Parathyroid adenoma (tissue), 2 donors: ENCODE results near the gene ZNF580.

Source experiments
- H2AFZ ChIP-seq: fragments of 300-600 bp; sonication (generic); one replicate; pipeline ENCODE4 v1.7.0; 2017; ENCODE audit warnings: antibody characterized with exemption, mild to moderate bottlenecking
- H3K27ac ChIP-seq: fragments of 300-600 bp; sonication (generic); one replicate; pipeline ENCODE4 v1.7.0; 2017
- H3K27me3 ChIP-seq: fragments of 300-600 bp; sonication (generic); one replicate; pipeline ENCODE4 v1.7.0; 2017; ENCODE audit warnings: low read length; ENCODE audit not compliant: control insufficient read depth, insufficient read depth
- H3K36me3 ChIP-seq: fragments of 300-600 bp; sonication (generic); one replicate; pipeline ENCODE4 v1.7.0; 2017; ENCODE audit warnings: low read length; ENCODE audit not compliant: control insufficient read depth, insufficient read depth
- H3K4me1 ChIP-seq: fragments of 300-600 bp; sonication (generic); one replicate; pipeline ENCODE4 v1.7.0; 2017; ENCODE audit warnings: control low read depth
- H3K4me2 ChIP-seq: fragments of 300-600 bp; sonication (generic); one replicate; pipeline ENCODE4 v1.7.0; 2017; ENCODE audit warnings: low read length
- H3K4me3 ChIP-seq: fragments of 300-600 bp; sonication (generic); one replicate; pipeline ENCODE4 v1.7.0; 2017; ENCODE audit warnings: low read depth, low read length
- H3K79me2 ChIP-seq: fragments of 300-600 bp; sonication (generic); one replicate; pipeline ENCODE4 v1.7.0; 2017; ENCODE audit warnings: control low read depth
- H3K9ac ChIP-seq: fragments of 300-600 bp; sonication (generic); one replicate; pipeline ENCODE4 v1.7.0; 2017; ENCODE audit warnings: mild to moderate bottlenecking
- H3K9me3 ChIP-seq: fragments of 300-600 bp; sonication (generic); one replicate; pipeline ENCODE4 v1.7.0; 2017; ENCODE audit warnings: low read length; ENCODE audit not compliant: control insufficient read depth
- TF ChIP-seq, protein P1 (sequence below): fragments of 300-600 bp; sonication (generic); IDR thresholded peaks from one replicate; pipeline ENCODE4 v1.7.0; 2017; ENCODE audit warnings: antibody characterized with exemption, mild to moderate bottlenecking
- donor health status: primary hyperparathyroidism.

Gene ZNF580

DNA sequence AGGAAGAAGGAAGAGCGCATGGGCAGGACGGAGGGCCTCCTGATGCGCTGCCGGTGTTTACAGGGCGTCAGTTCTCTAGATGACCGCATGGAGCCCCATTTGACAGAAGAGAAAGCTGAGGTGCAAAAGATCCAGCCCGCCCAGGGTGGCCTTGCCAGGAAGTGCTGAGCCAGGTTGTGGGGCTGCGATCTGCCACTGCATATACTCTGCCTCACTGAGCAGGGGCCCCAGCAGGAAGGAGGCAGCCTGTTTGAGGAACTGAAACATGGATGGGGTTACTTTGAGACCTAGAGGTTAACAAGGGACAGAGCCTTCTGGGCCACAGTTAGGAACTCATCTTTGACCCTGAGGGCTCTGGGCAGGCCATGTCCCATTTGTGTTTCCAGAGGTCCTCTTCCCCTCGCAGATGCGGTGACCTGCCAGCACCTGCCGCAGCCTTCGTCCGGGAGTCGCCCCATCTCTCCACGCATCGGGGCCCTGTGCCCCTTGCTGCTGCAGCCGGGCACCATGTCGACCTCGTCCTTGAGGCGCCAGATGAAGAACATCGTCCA is 37.4 kb downstream of the ZNF580 start:
- H3K4me1 ChIP-seq, result peaks cover 39% of the 10 kb centered on the region
- H2AFZ ChIP-seq, result no peak overlapping the region
- no peaks in the 10 kb centered on the region for H3K36me3 ChIP-seq
- H3K79me2 ChIP-seq, result peaks cover 50% of the 10 kb centered on the region
- H3K27ac ChIP-seq, result peak overlapping the region; percentile 61
- TF ChIP-seq, protein P1, sequence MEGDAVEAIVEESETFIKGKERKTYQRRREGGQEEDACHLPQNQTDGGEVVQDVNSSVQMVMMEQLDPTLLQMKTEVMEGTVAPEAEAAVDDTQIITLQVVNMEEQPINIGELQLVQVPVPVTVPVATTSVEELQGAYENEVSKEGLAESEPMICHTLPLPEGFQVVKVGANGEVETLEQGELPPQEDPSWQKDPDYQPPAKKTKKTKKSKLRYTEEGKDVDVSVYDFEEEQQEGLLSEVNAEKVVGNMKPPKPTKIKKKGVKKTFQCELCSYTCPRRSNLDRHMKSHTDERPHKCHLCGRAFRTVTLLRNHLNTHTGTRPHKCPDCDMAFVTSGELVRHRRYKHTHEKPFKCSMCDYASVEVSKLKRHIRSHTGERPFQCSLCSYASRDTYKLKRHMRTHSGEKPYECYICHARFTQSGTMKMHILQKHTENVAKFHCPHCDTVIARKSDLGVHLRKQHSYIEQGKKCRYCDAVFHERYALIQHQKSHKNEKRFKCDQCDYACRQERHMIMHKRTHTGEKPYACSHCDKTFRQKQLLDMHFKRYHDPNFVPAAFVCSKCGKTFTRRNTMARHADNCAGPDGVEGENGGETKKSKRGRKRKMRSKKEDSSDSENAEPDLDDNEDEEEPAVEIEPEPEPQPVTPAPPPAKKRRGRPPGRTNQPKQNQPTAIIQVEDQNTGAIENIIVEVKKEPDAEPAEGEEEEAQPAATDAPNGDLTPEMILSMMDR, result no peak
- peak overlapping the region; percentile 89 for H3K4me2 ChIP-seq
- H3K27me3 ChIP-seq, result no peaks in the 10 kb centered on the region
- H3K4me3 ChIP-seq, result peak overlapping the region; percentile 79
- H3K9me3 ChIP-seq, result no peaks in the 10 kb centered on the region
- H3K9ac ChIP-seq, result no peak overlapping the region

DNA sequence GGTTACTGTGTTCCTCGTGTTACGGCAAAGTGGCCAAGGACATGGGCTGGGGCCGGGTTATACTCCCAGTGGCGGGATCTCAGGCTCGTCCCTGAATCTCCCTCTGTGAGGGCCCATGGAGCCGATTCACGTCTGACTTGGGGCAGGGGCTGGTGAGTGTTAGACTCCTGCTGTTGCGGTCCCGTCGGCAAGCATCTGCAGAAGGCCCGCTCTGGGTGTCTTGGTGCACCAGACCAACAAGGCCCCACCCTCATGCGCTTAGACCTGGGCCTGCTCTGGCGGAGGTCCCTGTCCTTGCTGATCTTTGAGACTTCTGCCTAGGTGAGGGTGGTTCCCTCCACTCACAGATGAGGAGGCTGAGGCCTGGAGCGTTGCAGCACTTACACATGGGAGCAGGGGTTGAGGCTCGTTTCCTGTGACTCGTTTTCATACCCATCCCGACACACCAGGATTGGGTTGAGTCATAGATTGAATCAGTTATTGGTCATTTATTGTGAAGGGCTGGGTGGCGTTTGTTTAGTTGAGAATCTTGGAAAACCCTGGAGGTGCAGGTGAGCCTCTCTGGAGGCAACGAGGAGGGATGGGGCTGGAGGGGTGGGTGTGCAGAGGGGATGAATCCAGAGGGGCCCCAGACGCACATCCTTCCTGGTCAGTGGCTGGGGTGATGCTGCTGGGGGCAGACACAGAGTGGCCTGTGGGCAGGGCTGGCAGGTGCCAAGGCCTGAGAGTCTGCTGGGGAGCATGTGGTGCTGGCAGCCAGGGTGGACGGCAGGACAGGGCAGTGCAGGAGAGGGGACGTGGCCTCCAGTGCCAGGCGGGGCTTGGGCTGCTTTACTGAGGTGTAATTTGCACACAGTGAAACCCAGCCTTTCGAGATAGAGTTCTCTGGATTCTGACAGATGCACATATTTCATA is 38.8 kb downstream of the ZNF580 start:
- H3K4me2 ChIP-seq, result peak overlapping the region; percentile 89
- TF ChIP-seq, protein P1, result no peak
- no peak overlapping the region for H3K9ac ChIP-seq
- H3K9me3 ChIP-seq, result no peaks in the 10 kb centered on the region
- H3K4me1 ChIP-seq, result peaks cover 36% of the 10 kb centered on the region
- H3K27me3 ChIP-seq, result no peaks in the 10 kb centered on the region
- H3K36me3 ChIP-seq, result no peaks in the 10 kb centered on the region
- peaks cover 64% of the 10 kb centered on the region for H3K79me2 ChIP-seq
- no peak overlapping the region for H3K27ac ChIP-seq
- no peak overlapping the region for H2AFZ ChIP-seq
- no peak overlapping the region for H3K4me3 ChIP-seq

DNA sequence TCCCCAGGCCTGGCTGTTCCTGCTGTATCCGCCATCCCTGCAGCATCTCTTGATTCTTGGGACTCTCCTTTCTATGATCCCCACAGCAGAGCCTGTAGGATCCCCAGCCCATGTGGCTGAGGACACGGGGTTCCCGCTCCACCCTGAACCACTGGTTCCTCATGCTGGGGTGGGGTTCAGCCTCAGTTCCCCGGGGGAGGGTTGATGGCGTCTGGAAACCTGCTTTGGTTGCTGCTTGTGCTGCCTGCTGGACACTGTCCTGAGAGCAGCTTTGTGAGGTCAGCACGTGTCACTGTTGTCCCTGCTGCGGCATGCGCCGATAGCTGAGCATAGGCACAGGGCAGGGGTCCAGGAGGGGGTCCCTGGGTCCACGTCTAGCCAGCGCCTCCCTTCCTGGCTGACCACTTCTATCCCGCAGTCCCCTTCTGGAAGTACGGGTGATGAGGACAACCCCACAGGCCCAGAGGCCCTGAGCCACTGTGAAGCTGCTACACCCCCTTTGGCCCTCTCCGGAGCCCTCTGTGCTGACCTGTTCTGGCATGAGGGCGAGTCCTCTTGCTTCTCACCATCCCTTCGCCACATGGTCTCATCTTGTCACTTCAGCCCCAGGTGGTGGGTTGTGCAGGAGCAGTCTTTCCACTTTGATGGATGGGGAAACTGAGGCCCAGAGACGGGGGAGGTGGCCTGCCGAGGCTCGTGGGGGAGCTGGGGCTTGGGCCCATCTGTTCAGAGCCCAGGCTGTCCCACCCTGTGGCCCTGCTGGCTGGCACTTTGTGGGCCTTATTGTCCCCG is 39.7 kb downstream of the ZNF580 start:
- Histone ChIP-seq H3K9ac (no peak overlapping the region), H3K27ac (no peak overlapping the region), H3K4me2 (no peak overlapping the region), H2AFZ (no peak overlapping the region), H3K27me3 (no peaks in the 10 kb centered on the region), H3K9me3 (no peaks in the 10 kb centered on the region), H3K4me1 (peaks cover 36% of the 10 kb centered on the region), H3K79me2 (peaks cover 71% of the 10 kb centered on the region), H3K4me3 (no peak overlapping the region), H3K36me3 (no peaks in the 10 kb centered on the region)
- TF ChIP-seq, protein P1, result no peak

DNA sequence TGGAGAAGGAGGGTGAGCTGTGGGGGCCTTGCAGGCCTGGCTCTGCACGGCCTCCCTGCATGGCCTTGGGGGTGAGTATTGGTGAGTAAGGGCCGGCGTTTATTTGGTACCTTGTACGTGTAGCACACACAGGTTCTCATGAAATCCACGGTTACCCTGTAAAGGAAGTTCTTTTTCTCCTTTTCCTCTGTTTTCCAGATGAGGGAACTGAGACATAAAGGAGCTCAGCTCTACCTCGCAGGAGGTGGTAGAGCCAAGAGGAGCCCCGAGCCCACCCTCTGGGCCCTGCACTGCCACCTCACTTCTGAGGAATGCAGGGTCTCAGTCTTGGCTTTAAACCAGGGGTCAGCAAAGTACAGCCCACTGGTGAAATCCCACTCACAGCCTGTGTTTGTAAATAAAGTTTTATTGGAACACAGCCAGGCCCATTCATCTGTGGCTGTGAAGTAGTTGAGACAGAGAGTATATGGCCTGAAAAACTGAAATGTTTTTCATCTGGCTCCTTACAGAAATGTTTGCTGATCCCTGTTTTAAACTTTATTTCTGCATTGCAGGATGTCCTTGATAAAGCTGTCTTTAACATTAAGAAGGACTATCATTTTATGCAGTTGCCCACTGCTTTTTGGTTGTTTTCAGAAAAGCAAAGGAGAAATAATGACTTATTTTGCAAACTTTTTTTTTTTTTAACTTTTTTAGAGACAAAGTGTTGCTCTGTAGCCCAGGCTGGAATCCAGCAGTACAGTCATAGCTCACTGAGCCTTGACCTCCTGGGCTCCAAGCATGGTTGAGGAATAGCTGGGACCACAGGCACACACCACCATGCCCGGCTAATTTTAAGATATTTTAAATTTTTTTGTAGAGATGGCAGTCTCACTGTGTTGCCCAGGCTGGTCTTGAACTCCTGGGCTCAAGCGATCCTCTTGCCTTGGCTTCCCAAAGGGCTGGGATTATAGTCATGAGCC is 40.6 kb downstream of the ZNF580 start:
- H3K4me2 ChIP-seq, result no peak overlapping the region
- H2AFZ ChIP-seq, result no peak overlapping the region
- H3K79me2 ChIP-seq, result peaks cover 74% of the 10 kb centered on the region
- no peaks in the 10 kb centered on the region for H3K27me3 ChIP-seq
- no peak overlapping the region for H3K27ac ChIP-seq
- H3K9me3 ChIP-seq, result no peaks in the 10 kb centered on the region
- H3K4me3 ChIP-seq, result no peak overlapping the region
- H3K4me1 ChIP-seq, result peaks cover 34% of the 10 kb centered on the region
- H3K36me3 ChIP-seq, result no peaks in the 10 kb centered on the region
- TF ChIP-seq, protein P1, result no peak
- no peak overlapping the region for H3K9ac ChIP-seq
